KOPT-K1 (cell line): ENCODE data around the gene PLCG2.
"Not testable (repeated sequence)": the region's sequence is repeated elsewhere in the genome, so short reads cannot be mapped to it uniquely, and the experiment has no call there.

ENCODE experiments used
- H3K27ac ChIP-seq: fragments of 200-600 bp; sonication (generic); 2 replicates; pipeline ENCODE4 v1.5.1; 2016; ENCODE audit warnings: antibody characterized with exemption, mild to moderate bottlenecking, low read depth, low read length; ENCODE audit not compliant: poor library complexity, severe bottlenecking
- H3K36me3 ChIP-seq: fragments of 200-600 bp; sonication (generic); 2 replicates; pipeline ENCODE4 v1.5.1; 2017; ENCODE audit warnings: antibody characterized with exemption, mild to moderate bottlenecking, low read length, moderate library complexity; ENCODE audit not compliant: insufficient read depth
- H3K9me3 ChIP-seq: fragments of 200-600 bp; sonication (generic); 2 replicates; pipeline ENCODE4 v1.5.1; 2017; ENCODE audit warnings: antibody characterized with exemption, low read length, mild to moderate bottlenecking; ENCODE audit not compliant: insufficient read depth, poor library complexity, severe bottlenecking

Gene PLCG2

DNA sequence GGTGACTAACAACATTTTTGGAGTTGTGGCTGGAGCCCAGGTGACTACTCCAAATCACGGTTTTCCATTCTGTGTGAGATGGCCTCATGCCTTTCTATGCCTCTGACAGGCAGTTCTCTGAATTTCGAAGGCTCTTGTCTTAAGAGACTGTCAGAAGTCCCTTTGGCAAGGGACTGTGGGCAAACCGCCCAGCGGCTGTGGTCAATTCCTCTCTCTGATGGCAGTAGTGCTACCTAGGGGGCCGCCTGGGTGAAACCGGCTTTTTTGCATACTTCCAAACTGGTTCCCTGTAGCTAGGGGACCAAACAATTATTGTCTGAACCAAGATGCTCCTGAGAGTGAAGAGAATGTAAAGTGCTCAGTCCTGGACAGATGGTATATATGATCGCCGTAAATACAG lies 145.9 kb downstream of the PLCG2 start:
- Histone ChIP-seq H3K36me3 (no peaks in the 10 kb centered on the region), H3K27ac (no peak overlapping the region), H3K9me3 (no peaks in the 10 kb centered on the region)

GRCh38 chr16:81926036-81926435 lies 146.9 kb downstream of the PLCG2 start:
- Histone ChIP-seq H3K27ac (no peak overlapping the region), H3K9me3 (no peaks in the 10 kb centered on the region), H3K36me3 (no peaks in the 10 kb centered on the region)

GRCh38 chr16:81927561-81928185 lies 148.6 kb downstream of the PLCG2 start:
- H3K36me3 ChIP-seq = no peaks in the 10 kb centered on the region
- no peaks in the 10 kb centered on the region for H3K9me3 ChIP-seq
- H3K27ac ChIP-seq = no peak overlapping the region

- H3K36me3 ChIP-seq = no peaks in the 10 kb centered on the region
- H3K9me3 ChIP-seq = no peaks in the 10 kb centered on the region
- no peak overlapping the region for H3K27ac ChIP-seq
These were observed 149.3 kb downstream of the PLCG2 start for GRCh38 chr16:81928271-81928918.

GRCh38 chr16:81928975-81929374 lies 149.9 kb downstream of the PLCG2 start:
- Histone ChIP-seq H3K9me3 (no peaks in the 10 kb centered on the region), H3K36me3 (no peaks in the 10 kb centered on the region), H3K27ac (no peak overlapping the region)

- Histone ChIP-seq H3K27ac (no peak overlapping the region), H3K36me3 (no peaks in the 10 kb centered on the region), H3K9me3 (no peaks in the 10 kb centered on the region)
These were observed 150.8 kb downstream of the PLCG2 start for GRCh38 chr16:81929841-81930240.

GRCh38 chr16:81931927-81932326 lies 152.8 kb downstream of the PLCG2 start:
- no peaks in the 10 kb centered on the region for H3K9me3 ChIP-seq
- no peaks in the 10 kb centered on the region for H3K36me3 ChIP-seq
- H3K27ac ChIP-seq = no peak overlapping the region

GRCh38 chr16:81932668-81933067 lies 153.6 kb downstream of the PLCG2 start:
- no peak overlapping the region for H3K27ac ChIP-seq
- H3K9me3 ChIP-seq = no peaks in the 10 kb centered on the region
- H3K36me3 ChIP-seq = no peaks in the 10 kb centered on the region

DNA sequence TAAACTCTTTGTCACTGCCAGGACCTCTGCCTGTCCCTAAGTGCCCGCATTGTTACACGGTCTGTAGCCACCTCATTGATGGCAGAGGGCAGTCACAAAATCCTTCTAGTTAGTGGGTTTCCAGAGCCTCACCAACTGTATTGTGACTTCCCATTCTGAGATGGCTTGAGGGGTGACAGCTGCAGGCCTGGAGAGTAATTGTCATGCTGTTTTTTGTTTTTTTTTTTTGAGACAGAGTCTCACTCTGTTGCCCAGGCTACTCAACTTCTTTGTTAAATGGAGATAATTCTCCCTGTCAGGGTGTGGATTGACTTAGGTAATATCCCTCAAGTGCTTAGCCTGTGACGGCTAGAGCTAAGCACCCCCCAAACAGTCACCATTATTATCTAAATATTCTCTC lies 154.3 kb downstream of the PLCG2 start:
- Histone ChIP-seq H3K27ac (no peak overlapping the region), H3K9me3 (no peaks in the 10 kb centered on the region), H3K36me3 (no peaks in the 10 kb centered on the region)

DNA sequence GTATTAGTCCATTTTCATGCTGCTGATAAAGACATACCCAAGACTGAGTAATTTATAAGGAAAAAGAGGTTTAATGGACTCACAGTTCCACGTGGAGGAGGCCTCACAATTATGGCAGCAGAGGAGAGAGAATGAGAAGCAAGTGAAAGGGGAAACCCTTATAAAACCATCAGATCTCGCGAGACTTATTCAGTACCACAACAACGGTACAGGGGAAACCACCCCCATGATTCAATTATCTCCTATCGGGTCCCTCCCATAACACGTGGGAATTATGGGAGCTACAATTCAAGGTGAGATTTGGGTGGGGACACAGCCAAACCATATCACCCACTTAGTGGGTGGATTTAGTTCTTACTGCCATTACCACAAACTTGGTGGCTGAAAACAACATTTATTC lies 155.6 kb downstream of the PLCG2 start:
- not testable (repeated sequence) for H3K36me3 ChIP-seq, H3K9me3 ChIP-seq, H3K27ac ChIP-seq

DNA sequence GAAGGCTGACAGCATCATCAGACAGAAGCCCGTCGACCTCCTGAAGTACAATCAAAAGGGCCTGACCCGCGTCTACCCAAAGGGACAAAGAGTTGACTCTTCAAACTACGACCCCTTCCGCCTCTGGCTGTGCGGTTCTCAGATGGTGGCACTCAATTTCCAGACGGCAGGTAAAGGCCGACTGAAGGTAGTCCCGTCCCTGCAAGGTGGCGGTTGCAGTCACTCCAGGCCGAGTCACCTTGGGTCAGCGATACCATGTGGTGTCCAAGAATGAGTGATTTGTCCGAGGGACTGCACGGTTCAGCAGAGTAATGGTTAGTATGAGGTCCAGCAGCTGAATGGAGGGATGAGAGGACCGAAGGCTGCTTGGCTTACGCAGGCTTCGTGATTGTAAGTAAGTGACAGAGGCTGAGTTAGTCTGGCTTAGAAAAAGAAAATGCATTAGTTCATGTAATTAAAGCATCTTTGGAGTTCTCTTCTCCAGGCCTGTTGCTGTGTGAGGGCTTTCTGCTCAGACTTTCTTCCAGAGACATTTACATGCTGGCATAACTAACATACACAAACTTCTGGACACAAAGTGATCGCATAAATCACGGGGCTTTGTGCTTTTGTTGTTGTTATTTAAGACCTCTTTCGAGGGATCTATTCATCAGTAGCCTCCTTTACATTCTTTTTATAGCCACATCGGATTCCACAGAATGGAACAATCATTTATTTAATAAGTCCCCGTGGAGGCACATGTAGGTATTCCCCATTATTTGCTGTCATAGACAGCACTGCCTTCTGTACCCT lies 157.3 kb downstream of the PLCG2 start:
- no peaks in the 10 kb centered on the region for H3K9me3 ChIP-seq
- no peak overlapping the region for H3K27ac ChIP-seq
- no peaks in the 10 kb centered on the region for H3K36me3 ChIP-seq

- no peaks in the 10 kb centered on the region for H3K36me3 ChIP-seq
- H3K9me3 ChIP-seq = no peaks in the 10 kb centered on the region
- H3K27ac ChIP-seq = no peak overlapping the region
These were observed 158.4 kb downstream of the PLCG2 start for GRCh38 chr16:81937305-81938038.

GRCh38 chr16:81938326-81939163 lies 159.5 kb downstream of the PLCG2 start:
- Histone ChIP-seq H3K27ac (no peak overlapping the region), H3K36me3 (no peaks in the 10 kb centered on the region), H3K9me3 (no peaks in the 10 kb centered on the region)

GRCh38 chr16:81939164-81940056 lies 160.3 kb downstream of the PLCG2 start:
- no peak overlapping the region for H3K27ac ChIP-seq
- H3K9me3 ChIP-seq = no peaks in the 10 kb centered on the region
- no peaks in the 10 kb centered on the region for H3K36me3 ChIP-seq
